IMR-90 (cell line): ENCODE data around the gene TMOD4.

ENCODE experiments used
- CEBPB ChIP-seq: IDR thresholded peaks from 2 replicates; pipeline ENCODE4 v1.6.1; 2012; ENCODE audit warnings: low read depth, low read length, improper control_type of control experiment
- CTCF ChIP-seq: conservative IDR thresholded peaks from 2 replicates; pipeline ENCODE4 v1.5.1; 2012; ENCODE audit warnings: mild to moderate bottlenecking, low read depth, low read length, improper control_type of control experiment
- MAZ ChIP-seq: IDR thresholded peaks from 2 replicates; pipeline ENCODE4 v1.6.1; 2012; ENCODE audit warnings: low read depth, mild to moderate bottlenecking, low read length, improper control_type of control experiment, moderate library complexity, borderline replicate concordance
- MXI1 ChIP-seq: IDR thresholded peaks from 2 replicates; pipeline ENCODE4 v1.6.1; 2012; ENCODE audit warnings: low read depth, mild to moderate bottlenecking, low read length, moderate library complexity, borderline replicate concordance
- POLR2A ChIP-seq: IDR thresholded peaks from 2 replicates; pipeline ENCODE4 v1.6.1; 2012; ENCODE audit warnings: mild to moderate bottlenecking, low read depth, low read length
- RAD21 ChIP-seq: IDR thresholded peaks from 2 replicates; pipeline ENCODE4 v1.6.1; 2012; ENCODE audit warnings: low read length, improper control_type of control experiment
- RCOR1 ChIP-seq: IDR thresholded peaks from 2 replicates; pipeline ENCODE4 v1.6.1; 2012; ENCODE audit warnings: mild to moderate bottlenecking, low read length, improper control_type of control experiment; ENCODE audit not compliant: insufficient replicate concordance
- RFX5 ChIP-seq: IDR thresholded peaks from 2 replicates; pipeline ENCODE4 v1.8.0; 2012; ENCODE audit warnings: low read depth, mild to moderate bottlenecking, low read length, moderate library complexity
- SMC3 ChIP-seq: fragments of 150-350 bp; IDR thresholded peaks from 2 replicates; pipeline ENCODE4 v1.6.1; 2016; ENCODE audit warnings: low read depth, mild to moderate bottlenecking, antibody characterized with exemption, low read length, moderate library complexity
- USF2 ChIP-seq: fragments of 150-350 bp; IDR thresholded peaks from 2 replicates; pipeline ENCODE4 v1.6.1; 2017; ENCODE audit warnings: mild to moderate bottlenecking, antibody characterized with exemption, low read length, low read depth

GRCh38 chr1:151167116-151167515 lies 8.7 kb downstream of the TMOD4 start:
- TF ChIP-seq CTCF: no peak
- no peak for TF ChIP-seq MAZ
- no peak for TF ChIP-seq RFX5
- TF ChIP-seq MXI1: no peak
- TF ChIP-seq POLR2A: no peak
- TF ChIP-seq RCOR1: no peak
- TF ChIP-seq USF2: no peak
- no peak for TF ChIP-seq RAD21
- no peak for TF ChIP-seq SMC3
- no peak for TF ChIP-seq CEBPB
